ENCODE data around the gene SPATS1.

GRCh38 chr6:44306710-44307109, 35.7 kb upstream of the SPATS1 start:
- no peak for TF ChIP-seq CTCF (IDR thresholded peaks at IDR 0.05; ENCODE audit: poor library complexity, severe bottlenecking)
- no peak for TF ChIP-seq MXI1 (conservative IDR thresholded peaks at IDR 0.05; ENCODE audit: poor library complexity, severe bottlenecking)
